ENCODE data around the gene ZDHHC11B. TPM values are rescaled to one million over a fixed set of nuclear protein-coding genes. Genes with fewer than 3 reads are reported as not detected.

ZDHHC11B gene
- total RNA-seq, 4 donors from 2014 or later: 1.1 to 18.9 (median 2.4) TPM; not detected in 1

DNA sequence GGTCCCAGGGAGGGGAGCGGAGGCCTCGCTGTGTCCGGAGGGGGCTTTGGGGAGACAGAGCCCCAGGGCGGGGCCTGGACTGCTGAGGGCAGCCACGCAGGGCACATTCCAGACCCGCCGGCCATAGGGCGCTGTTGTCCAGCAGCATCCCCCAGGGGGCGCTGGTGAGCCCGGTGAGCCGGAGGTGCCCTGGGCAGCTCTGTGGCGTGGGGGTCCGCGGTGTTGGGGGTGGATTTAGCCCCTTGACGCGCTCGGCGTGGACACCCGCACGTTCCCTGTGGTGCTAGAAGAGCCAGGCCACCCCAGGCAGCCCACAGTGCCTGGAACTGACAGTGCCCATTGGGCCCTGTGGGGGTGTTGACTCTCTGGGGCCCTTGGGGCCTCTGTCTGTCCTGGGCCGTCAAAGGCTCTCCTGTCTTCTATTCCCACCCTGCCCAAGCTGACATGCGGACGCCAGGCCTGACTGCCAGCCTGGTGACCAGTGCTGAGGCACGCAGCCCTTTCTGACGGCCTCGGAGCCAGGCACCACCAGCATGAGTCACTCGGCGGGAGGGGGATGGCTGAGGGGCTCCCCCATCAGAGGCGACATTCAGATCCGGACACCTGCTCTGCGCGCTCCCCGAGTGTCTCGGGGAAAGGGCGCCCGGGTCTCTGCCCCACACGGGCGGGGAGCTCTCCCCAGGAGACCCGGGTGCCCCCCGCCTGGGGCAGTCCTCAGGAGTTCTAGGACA lies 115.3 kb downstream of the ZDHHC11B start:
- peak; percentile 49 for DNase-seq
- Histone ChIP-seq H3K27me3 (no peaks in the 10 kb centered on the region), H3K9me3 (no peaks in the 10 kb centered on the region), H3K27ac (peak overlapping the region in 2 of 4 donors; percentile 5 to 15), H3K4me3 (no peak overlapping the region), H3K4me1 (peaks cover 30 to 42% (median 36%) of the 10 kb centered on the region in 4 donors), H3K36me3 (no peaks in the 10 kb centered on the region)
- in situ Hi-C loops (cut with MboI; ENCODE audit: low pct_ligation_motif_present in 1 of 4, low pct_unique_long_range_greater_than_20kb in 1 of 4, low sequenced_read_pairs in 3 of 4) (loop anchor here in 2 of 4 donors (10.0 to 25.0 kb wide), 2 partner anchors 236 to 243 kb away; no protein-coding TSS in a partner anchor), intact Hi-C loops (cut with DNase I; ENCODE audit: low total_unique reads) (no loop called here)
- 55% methylated on average over 31 of the region's 40 CpGs; no CpG with 5 or more reads in 1 of the 2 donors for WGBS, 2 donors (ENCODE audit: low coverage in 1 of 2)
- no peak for TF ChIP-seq POLR2A (IDR thresholded peaks at IDR 0.05)
- peak; percentile 68 to 81 (median 79) for TF ChIP-seq CTCF (IDR thresholded peaks at IDR 0.05)

DNA sequence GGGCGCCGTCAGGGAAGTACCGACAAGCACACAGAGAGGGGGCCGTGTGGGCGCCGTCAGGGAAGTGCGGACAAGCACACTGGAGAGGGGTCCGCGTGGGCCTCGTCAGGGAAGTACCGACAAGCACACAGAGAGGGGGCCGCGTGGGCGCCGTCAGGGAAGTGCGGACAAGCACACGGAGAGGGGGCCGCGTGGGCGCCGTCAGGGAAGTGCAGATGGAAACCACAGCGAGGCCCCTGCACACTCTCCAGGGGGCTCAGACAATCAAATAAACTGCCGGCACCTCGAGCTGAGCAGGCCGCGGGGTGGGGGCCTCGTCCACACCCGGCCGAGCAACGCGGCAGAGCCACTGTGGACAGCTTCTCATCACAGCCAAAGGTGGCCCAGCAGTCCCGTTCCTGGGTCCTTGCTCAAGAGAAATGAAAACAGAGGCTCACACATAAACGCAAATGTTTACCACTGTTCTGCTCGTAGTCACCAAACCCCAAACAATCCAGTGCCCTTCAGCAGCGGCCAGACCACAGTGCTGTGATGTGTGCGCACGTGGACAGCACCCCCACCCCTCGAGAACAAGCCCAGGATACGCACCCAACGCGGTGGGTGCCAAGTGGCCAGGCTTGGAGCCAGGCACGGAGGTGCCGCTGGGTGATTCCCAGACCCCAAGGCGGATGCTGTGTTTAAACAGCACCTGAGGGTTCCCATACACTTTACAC lies 116.1 kb downstream of the ZDHHC11B start:
- no peak overlapping the region for H3K4me3 ChIP-seq
- WGBS, 2 donors (ENCODE audit: low coverage in 1 of 2): 89% methylated on average over 44 of the region's 44 CpGs; no CpG with 5 or more reads in 1 of the 2 donors
- no peak for TF ChIP-seq POLR2A (IDR thresholded peaks at IDR 0.05)
- TF ChIP-seq POLR2AphosphoS5 (IDR thresholded peaks at IDR 0.05): no peak
- no peak for TF ChIP-seq CTCF (IDR thresholded peaks at IDR 0.05)
- no peak for TF ChIP-seq EP300 (IDR thresholded peaks at IDR 0.05; ENCODE audit: low read depth)
- H3K36me3 ChIP-seq: no peaks in the 10 kb centered on the region
- intact Hi-C loops (cut with DNase I; ENCODE audit: low total_unique reads) (no loop called here), in situ Hi-C loops (cut with MboI; ENCODE audit: low pct_ligation_motif_present in 1 of 4, low pct_unique_long_range_greater_than_20kb in 1 of 4, low sequenced_read_pairs in 3 of 4) (loop anchor here in 2 of 4 donors (10.0 to 25.0 kb wide), 2 partner anchors 236 to 244 kb away; no protein-coding TSS in a partner anchor)
- H3K27me3 ChIP-seq: no peaks in the 10 kb centered on the region
- peak overlapping the region in 2 of 4 donors; percentile 5 to 15 for H3K27ac ChIP-seq
- H3K4me1 ChIP-seq: peaks cover 26 to 34% (median 32%) of the 10 kb centered on the region in 4 donors
- H3K9me3 ChIP-seq: no peaks in the 10 kb centered on the region
- DNase-seq: no peak

DNA sequence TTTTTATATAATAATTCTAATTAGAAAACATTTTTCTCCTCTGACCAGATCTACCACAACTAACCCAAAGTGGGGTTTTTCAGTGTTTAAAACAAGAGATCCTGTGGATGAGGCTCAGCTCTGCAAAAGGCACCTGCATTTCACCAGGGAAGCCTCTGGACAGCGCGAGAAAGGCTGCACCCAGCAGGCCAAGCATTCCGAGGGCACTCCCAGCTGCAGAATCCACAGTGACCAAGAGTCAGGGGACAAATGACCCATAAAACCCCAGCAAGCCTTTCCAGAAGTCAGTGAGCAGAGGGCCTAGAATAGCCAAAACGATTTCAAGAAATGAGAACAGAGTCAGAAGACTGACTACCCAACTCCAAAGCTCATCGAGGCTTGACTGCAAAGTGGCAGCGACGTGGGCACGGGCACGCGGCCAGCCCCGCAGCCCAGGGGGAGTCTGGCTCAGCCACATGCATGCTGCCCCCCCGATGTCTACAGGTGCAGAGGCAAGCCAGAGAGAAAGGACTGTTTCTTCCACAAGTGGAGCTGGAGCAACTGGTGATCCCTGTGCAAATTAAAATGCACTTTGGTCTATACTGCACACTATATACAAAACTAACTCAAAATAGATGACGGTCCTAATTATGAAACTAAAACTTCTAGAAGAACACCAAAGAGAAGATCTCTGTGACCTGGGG lies 117.6 kb downstream of the ZDHHC11B start:
- peaks cover 12 to 22% (median 18%) of the 10 kb centered on the region in 4 donors for H3K4me1 ChIP-seq
- H3K9me3 ChIP-seq: no peaks in the 10 kb centered on the region
- H3K27me3 ChIP-seq: no peaks in the 10 kb centered on the region
- no peak for TF ChIP-seq CTCF (IDR thresholded peaks at IDR 0.05)
- TF ChIP-seq POLR2AphosphoS5 (IDR thresholded peaks at IDR 0.05): no peak
- H3K27ac ChIP-seq: no peak overlapping the region
- in situ Hi-C loops (cut with MboI; ENCODE audit: low pct_ligation_motif_present in 1 of 4, low pct_unique_long_range_greater_than_20kb in 1 of 4, low sequenced_read_pairs in 3 of 4): loop anchor here in 2 of 4 donors (10.0 to 25.0 kb wide), 2 partner anchors 238 to 245 kb away; no protein-coding TSS in a partner anchor
- H3K36me3 ChIP-seq: no peaks in the 10 kb centered on the region
- WGBS, 2 donors (ENCODE audit: low coverage in 1 of 2): 95 to 100% methylated on average over 1 to 13 of the region's 13 CpGs
- DNase-seq: no peak
- intact Hi-C loops (cut with DNase I; ENCODE audit: low total_unique reads): no loop called here
- H3K4me3 ChIP-seq: no peak overlapping the region
